NCI-H460 (cell line): Measurements from ENCODE around the gene GGA2. TPM values are rescaled to one million over a fixed set of nuclear protein-coding genes. Genes with fewer than 3 reads are reported as not detected.
A peak's percentile ranks its signal among the peaks of the same experiment; 100 is the strongest.
"Not testable (repeated sequence)": the region's sequence is repeated elsewhere in the genome, so short reads cannot be mapped to it uniquely, and the experiment has no call there.

Experiments
- DNase-seq: peaks from one replicate; pipeline ENCODE4 v3.0.0-alpha.2; 2016; ENCODE audit warnings: low read depth; ENCODE audit errors: extremely low read depth
- polyA plus RNA-seq: library from polyadenylated mRNA; depleted of rRNA; stranded (reverse); fragments of >200 nt; gene quantifications from 2 replicates; pipeline ENCODE4 v1.2.3, GENCODE V29; 2014; cell fraction: nucleus; rRNA removed
- total RNA-seq: library from RNA; depleted of rRNA; stranded (reverse); fragments of >200 nt; shearing (Covaris generic); gene quantifications from 2 replicates; pipeline ENCODE4 v1.2.3, GENCODE V29; 2014; rRNA removed

GGA2 gene
- total RNA-seq = 17.1 and 17.5 TPM in 2 replicates
- polyA plus RNA-seq = 67.6 and 68.0 TPM in 2 replicates

DNA sequence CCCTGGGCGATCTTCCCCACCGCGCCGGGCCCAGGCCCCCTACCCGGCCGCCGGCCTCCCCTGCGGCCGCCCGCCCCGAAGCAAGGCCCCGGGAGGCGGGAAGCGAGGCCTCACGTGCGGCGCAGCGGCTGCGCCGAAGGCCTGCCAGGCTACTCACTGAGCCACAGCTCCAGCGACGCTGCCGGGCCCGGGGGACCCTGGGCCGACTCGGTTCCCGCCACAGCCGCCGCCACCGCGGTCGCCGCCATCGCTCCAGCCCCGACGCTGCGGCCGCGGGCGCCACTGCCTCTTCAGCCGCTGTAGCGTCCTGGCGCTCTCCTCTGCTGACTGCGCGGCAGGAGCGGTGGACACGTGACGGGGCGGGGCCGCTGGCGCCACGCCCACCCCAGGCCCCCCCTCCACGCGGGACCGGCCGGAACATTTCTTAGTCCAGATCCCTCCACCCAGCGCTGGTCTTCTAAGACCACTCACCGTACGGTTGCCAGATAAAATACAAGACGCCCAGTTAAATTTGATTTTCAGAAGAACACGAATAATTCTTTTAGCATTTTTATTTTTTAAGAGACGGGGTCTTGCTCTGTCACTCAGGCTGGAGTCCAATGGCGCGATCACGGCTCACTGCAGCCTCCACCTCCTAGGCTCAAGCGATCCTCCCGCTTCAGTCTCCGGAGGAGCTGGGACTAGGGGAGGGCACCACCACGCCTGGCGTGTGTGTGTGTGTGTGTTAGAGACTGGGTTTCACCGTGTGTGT, at the start of gene GGA2:
Gene GGA2 (minus strand): TSS at position 331 of the 751 bp plus-strand sequence. CDS start 83 bp downstream, at position 248.
- DNase-seq = peak; percentile 72

DNA sequence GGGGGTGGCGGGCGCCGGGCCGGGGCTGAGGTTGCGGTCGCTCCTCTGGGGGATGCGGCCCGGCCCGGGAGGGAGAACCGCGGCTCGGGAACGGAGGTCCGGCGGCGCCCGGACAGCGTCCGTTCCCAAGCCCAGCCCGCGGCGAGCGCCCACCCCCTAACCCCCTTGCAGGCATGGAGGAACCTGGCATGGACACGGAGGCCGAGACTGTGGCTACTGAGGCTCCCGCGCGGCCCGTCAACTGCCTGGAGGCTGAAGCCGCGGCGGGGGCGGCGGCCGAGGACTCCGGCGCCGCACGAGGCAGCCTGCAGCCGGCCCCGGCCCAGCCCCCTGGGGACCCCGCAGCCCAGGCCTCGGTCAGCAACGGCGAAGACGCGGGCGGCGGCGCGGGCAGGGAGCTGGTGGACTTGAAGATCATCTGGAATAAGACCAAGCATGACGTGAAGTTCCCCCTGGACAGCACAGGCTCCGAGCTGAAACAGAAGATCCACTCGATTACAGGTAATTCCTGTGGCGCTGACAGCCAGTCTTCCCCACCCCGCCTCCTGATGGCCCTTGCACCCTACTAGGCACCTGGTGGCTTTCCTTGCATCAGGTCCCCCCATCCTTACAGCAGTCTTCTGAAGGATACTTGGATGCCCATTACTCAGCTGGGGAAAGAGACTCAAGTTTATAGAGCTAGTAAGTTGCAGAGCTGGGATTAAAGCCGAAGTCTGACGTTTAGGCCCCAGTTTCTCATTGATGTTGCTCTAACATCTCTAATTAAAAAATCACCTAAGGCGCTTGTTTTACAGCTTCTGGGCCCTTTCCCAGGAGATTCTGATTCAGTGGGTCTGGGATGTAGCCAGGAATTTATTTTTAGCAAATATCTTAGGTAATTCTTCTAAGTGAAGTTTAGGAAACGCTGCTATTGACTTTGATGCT, 47.7 kb upstream of the GGA2 start:
- no peak for DNase-seq

GRCh38 chr16:23556881-23557778, 46.8 kb upstream of the GGA2 start, which contains the start of the genes EARS2 and UBFD1:
Gene EARS2 (minus strand): TSS chr16:23557350. CDS start chr16:23557343, 7 bp downstream.
Gene UBFD1 (plus strand): TSS chr16:23557727. CDS start chr16:23557743, 16 bp downstream.
- DNase-seq = peak; percentile 98

DNA sequence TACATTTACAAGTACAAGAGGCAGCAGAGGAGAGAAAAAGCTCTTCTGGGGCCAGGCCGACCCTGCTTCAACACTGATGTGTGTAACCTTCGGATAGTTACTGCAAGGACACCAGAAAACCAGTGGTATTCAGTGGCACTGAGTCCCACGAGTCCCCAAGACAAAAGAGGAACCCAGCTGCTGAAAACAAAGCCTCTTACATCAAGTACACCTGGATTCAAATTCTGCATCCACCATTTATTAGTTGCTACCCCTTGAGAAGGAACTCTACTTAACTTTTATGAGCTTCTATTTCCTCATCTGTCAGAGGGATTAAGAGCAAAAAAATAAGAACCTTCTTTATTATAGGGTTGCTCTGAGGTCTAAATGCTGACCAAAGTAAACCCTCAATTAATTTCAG, 44.2 kb upstream of the GGA2 start:
- no peak for DNase-seq

DNA sequence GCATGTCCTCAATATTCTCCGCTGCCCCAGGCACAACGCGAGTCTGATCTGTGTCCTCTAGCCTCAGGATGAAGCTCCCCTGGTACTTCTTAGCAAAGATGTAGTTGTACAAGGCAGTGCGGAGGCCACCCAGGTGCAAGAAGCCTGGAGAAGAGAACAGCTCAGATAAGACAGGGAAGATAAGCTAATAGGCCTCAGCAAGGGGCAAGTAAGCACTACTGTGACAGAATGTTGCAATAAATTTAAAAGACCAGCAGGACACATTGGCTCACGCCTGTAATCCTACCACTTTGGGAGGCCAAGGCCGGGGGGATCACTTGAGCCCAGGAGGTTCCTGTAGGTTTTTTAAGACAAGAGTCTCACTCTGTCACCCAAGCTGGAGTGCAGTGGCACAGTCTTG, 41.9 kb upstream of the GGA2 start:
- DNase-seq = no peak

DNA sequence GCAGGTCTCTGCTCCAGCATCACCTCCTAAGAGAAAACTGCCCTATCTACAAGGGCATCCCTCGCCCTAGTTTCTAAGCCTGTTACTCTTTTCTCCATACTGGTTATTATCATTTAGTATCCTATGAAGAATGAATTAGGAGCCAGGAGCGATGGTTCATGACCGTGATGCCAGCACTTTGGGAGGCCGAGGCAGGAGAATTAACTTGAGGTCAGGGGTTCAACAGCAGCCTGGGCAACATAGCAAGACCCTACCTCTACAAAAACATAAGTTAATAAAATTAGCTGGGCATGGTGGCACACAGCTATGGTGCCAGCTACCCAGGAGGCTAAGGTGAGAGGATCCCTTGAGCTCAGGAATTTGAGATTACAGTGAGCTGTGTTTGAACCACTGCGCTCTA, 39.6 kb upstream of the GGA2 start:
- no peak for DNase-seq

GRCh38 chr16:23544436-23544835, 34.1 kb upstream of the GGA2 start:
- DNase-seq = no peak

DNA sequence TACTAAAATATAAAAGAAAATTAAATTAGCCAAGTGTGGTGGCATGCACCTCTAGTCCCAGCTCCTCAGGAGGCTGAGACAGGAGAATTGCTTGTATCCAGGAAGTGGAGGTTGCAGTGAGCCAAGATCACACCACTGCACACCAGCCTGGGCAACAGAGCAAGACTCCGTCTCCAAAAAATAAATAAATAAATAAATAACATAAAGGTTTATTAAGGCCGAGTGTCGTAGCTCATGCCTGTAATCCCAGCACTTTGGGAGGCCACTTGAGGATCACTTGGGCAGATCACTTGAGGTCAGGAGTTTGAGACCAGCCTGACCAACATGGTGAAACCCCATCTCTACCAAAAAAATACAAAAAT, 30.5 kb upstream of the GGA2 start:
- not testable (repeated sequence) for DNase-seq

DNA sequence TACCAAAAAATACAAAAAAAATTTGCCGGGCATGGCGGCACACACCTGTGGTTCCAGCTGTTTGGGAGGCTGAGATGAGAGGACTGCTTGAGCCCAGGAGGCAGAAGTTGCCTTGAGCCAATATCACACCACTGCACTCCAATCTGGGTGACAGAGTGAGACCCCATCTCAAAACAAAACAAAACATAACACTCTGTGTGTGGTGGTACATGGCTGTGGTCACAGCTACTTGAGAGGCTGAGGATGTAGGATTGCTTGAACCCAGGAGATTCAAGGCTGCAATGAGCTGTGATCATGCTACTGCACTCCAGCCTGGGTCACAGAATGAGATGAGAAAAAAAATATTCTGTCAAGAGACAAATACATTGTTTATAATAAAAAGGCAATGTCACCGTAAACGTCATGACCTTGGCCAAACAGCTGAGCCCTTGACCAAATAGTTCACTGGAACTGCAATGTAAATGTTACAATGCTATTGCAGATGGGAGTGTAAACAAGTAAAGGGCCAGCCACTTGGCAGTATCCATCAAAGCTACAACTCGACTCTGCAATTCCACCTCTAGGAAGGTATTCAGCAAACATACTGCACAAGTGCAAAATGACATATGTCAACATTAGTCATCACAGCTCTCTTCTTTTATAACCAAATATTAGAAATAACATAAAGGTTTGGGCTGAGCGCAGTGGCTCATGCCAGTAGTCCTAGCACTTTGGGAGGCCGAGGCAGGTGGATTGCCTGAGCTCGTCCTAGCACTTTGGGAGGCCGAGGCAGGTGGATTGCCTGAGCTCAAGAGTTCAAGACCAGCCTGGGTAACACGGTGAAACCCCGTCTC, 29.9 kb upstream of the GGA2 start:
- DNase-seq = no peak

GRCh38 chr16:23538919-23539278, 28.6 kb upstream of the GGA2 start:
- DNase-seq = no peak

- no peak for DNase-seq
Observed at GRCh38 chr16:23537390-23537789, 27.1 kb upstream of the GGA2 start.

- DNase-seq = no peak
Observed at GRCh38 chr16:23535901-23536300, 25.6 kb upstream of the GGA2 start.

GRCh38 chr16:23534868-23535860, 24.9 kb upstream of the GGA2 start:
- no peak for DNase-seq

DNA sequence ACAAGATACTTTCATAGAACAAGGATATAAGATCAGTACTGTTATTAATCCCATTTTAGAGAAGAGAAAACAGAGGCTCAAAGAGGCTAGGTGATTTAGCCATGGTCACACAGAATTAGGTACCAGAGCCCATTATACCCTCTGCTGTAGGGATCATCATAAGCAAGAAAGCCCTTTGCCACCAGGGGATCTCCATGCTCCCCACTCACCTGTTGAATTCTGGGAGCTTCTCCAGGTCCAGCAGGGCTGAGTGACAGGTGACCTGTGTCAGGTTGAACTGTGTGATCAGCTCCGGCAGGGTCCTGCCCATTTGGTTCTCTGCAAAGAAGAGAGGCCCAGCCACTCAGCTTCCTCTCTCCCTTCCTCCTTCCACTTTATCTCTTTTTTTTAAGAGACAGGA, 22.2 kb upstream of the GGA2 start:
- DNase-seq = no peak

DNA sequence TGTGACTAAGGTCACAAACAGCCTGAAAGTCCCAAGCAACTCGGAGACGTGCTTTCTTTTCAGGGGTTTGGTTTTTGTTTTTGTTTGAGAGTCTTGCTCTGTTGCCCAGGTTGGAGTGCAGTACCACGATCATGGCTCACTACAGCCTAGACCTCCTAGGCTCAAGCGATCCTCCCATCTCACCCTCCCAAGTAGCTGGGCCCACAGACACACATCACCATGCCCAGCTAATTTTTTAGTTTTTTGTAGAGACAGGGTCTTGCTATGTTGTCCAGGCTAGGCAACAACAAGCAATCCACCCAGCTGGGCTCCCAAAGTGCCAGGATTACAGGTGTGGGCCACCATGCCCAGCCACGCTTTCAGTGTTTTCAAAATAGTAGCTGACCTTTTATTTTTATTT, 19.8 kb upstream of the GGA2 start:
- DNase-seq = no peak

- DNase-seq = no peak
Observed at GRCh38 chr16:23528644-23529310, 18.5 kb upstream of the GGA2 start.

DNA sequence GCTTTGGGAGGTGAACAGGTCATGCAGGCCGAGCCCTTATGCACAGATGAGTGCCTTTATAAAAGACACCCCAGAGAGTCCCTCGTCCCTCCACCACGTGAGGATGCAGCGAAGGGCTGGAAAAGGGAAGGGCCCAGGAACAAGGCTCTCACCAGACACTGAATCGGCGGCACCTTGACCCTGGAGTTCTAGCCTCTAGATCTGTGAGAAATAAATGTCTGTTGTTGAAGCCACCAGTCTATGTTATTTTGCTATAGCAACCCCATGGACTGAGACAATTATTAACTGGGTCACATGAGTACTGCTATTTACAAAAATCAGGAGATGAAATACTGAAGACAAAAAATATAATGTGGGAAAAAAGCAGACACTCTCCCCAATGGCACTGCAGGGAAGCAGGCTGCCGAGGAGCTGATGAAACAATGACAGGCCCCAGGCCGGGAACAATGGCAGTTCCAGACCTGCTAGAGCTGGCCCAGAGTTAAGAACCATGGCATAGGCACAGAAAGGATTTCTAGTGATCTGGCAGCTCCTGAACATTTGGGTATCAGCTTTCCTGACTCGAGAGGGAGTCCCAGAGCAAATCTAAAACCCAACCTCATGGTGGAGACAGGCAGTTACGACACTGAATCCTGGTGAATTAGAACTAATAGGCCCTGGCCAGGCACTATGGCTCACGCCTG, 17.8 kb upstream of the GGA2 start:
- DNase-seq = no peak
